ENCODE measurements around the gene DAPP1. TPM values are rescaled to one million over a fixed set of nuclear protein-coding genes. Genes with fewer than 3 reads are reported as not detected.
"Not testable (repeated sequence)": the region's sequence is repeated elsewhere in the genome, so short reads cannot be mapped to it uniquely, and the experiment has no call there.

The DAPP1 gene
- total RNA-seq, 2 donors from 2014 or later, result 2.0 to 3.4 TPM

DNA sequence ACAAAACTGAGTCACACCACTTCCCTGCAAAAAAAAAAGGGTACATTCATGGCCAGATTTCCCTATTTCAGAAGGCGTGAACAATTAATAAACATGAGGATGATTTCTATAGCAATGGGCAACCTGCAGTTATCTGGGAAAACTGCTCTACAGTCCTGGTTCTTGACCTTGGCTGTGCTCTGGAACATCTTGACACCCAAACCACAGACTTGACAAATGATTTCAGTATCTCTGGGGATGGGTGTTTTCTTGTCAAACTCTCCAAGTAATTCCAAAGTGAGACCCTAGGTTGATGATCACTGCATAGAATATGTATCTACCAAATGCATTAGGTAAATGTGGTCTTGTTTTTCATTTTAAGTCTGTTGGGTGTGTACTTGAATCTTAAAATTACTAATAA lies 2.0 kb downstream of the DAPP1 start:
- DNase-seq, result no peak
- intact Hi-C loops (cut with DNase I, micrococcal nuclease), result loop anchor here in 1 of 2 donors (10.0 kb wide), 1 partner anchor 254 kb away; the partner anchor contains the start of gene TRMT10A
- ATAC-seq, result no peak

DNA sequence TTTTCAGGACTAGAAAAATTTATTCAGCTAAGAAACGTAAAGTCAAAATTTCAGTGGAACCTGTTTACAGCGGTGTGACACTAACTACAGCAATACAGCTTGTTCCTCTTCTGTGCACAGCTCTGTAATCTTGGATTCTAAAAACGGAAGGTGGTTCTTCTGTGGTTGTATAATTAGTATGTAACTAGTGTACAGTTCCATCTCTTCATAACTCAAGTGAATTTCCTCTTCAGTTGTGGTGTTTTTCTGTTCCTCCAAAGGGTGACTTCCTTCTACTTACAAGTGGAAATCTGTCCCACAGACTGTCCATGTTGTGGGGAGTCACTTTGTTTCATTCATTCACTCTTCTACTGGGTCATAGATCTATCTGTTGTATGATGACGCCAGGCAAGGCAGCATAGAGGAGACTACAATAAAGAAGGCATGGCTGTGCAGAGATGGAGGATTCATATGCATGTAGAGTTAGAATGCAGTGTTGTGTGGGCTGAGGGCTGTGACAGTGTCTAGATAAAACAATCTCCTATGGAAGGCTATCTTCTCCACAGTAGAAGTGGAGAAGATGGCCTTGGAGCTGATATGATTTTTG lies 5.4 kb downstream of the DAPP1 start:
- DNase-seq (no peak), ATAC-seq (no peak)
- intact Hi-C loops (cut with DNase I, micrococcal nuclease), result no loop called here

DNA sequence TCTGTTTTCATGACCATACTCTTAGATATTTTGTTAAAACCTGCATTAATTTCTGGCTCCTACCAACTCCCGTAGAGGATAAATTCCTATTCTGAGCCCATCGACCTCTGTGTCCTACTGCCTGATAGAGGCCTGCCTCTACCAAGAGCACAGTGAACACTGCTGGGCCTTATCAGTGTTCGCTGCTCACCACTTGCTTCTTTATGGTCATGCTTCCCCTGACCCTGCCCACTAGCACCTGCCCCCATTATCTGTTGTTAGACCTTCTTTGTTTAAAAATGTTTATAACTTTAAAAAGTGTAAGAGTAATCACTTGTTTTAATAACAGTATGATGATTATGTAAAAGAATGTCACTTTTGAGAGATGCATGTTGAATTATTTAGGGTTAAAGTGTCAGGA lies 6.1 kb downstream of the DAPP1 start:
- no peak for ATAC-seq
- no peak for DNase-seq
- intact Hi-C loops (cut with DNase I, micrococcal nuclease), result no loop called here

DNA sequence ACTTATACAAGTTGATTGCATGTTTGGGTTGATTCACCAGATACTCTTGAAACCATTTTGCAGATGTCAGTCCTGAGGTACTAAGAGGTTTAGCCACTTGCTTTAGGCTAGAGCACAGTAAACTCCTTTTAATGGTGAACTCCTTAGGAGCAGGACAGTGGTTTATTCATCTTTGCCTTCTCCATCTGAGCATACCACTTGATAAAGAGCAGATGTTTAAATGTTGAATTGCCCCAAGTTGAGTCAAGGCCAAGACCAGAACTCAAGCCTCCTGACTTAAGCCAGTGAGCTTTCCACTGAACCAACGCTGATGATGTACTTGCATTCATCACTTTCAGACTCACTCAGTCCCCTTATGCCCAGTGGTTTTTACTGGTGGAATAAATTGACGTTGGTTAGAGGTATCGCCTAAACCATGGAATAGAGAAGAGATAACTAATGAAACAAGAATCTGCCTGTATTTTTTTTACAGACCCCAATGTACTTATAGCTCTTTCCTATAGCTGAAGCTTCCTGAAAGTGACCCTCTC lies 7.5 kb downstream of the DAPP1 start:
- no peak for ATAC-seq
- intact Hi-C loops (cut with DNase I, micrococcal nuclease), result no loop called here
- DNase-seq, result no peak

DNA sequence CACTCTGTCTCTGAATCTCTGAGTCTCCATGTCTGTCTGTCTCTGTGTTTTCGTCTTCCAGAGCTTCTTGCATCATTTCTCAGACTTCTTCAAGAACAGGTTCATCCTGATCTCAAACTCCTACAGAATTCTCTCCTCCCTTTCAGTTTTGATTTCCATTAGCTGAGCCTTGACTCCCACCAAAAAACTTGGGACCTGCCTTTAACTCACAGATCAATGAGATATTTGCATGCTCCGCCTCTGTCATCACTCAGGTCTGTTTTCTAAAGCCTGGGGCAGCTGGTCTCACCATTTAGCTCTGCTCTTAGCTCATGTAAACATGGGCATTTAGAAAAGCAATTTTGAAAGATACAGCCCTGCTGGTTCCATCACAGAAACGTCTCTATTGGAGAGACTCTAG lies 8.6 kb downstream of the DAPP1 start:
- intact Hi-C loops (cut with DNase I, micrococcal nuclease), result no loop called here

DNA sequence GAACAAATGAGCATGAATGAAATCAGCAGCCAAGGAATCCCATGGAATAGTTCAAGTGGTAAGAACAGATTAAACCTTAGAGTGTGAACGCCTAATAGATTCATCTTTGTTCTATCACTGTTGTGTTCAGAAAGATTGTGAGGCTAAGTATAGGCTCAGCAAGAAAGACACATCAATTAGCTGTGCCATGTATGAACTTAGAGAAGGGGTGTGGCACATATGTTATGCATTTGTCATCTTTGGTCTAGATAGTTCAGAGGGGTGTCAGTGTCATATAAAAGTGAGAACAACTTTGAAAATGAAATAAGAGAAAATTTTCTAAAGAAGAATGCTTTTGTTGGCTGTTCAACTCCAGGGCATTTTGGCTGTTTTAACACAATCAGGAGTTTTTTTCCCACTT lies 9.4 kb downstream of the DAPP1 start:
- DNase-seq (no peak), ATAC-seq (no peak)
- intact Hi-C loops (cut with DNase I, micrococcal nuclease), result no loop called here

More for the DNA sequence above, 8.6 kb downstream of the DAPP1 start:
- ATAC-seq, result no peak
- DNase-seq, result no peak

DNA sequence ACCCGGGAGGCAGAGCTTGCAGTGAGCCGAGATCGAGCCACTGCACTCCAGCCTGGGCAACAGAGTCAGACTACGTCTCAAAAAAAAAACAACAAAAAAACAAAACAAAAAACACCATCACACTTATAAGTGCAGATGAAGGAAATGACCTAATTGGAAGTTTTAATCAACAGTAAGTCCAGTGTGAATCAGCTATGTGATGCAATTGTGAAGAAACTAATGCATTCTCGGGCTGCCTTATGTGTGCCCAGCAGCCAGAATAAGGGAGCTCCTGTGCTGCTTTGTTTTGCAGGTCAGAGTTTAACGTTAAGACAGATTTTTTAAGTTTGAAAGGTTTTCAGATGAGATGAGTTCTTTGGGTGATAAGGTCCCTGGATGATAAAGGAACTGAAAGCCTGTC lies 10.8 kb downstream of the DAPP1 start:
- DNase-seq (no peak), ATAC-seq (no peak)
- intact Hi-C loops (cut with DNase I, micrococcal nuclease), result no loop called here

DNA sequence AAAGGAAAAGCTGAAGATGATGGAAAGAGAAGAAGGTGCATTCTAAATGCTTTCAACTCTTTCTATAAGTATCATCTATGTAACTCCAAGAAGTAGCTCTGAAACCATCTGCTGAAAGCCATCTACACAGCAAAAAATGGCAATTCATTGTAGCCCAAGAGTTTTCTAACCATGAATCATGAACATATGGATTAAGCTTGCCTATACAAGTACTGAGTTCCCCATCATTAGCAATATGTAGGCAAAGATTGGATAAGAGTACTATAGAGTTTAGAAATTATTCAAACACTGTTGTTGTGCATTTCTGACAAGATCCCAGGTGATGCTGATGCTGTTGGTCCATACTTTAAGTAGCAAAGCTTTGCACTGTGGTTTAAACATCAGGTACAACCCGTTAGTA lies 11.2 kb downstream of the DAPP1 start:
- ATAC-seq (no peak), DNase-seq (no peak)
- intact Hi-C loops (cut with DNase I, micrococcal nuclease), result no loop called here

DNA sequence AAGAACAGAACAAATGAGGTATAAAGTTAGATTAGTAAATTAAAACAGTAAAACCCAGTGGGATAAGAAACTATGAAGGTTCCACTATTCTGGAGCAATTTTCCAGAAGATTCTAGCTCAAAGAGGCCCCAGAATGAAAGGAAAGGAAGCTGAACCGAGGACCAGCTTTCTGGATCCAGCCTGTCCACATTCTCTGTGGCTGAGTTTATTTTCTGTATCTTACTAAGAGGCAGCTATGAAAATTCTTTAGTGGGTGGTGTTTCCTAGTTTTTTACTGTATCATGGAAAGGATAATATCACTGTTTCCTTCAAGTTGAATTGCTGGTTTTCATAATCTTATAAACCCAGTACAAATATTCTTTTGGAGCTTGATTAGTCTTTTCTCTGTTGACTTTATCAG lies 11.8 kb downstream of the DAPP1 start:
- intact Hi-C loops (cut with DNase I, micrococcal nuclease), result no loop called here
- no peak for ATAC-seq

DNA sequence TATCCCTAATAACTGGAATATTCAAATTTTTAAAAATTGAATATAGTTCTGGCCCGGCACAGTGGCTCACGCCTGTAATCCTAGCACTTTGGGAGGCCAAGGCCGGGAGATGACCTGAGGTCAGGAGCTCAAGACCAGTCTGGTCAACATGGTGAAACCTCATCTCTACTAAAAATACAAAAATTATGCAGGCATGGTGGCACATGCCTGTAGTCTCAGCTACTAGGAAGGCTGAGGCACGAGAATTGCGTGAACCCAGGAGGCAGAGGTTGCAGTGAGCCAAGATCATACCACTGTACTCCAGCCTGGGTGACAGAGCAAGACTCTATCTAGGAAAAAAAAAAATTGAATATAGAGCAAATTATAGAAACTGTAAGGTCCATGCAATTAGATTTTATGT lies 13.4 kb downstream of the DAPP1 start:
- DNase-seq; intact Hi-C loops (cut with DNase I, micrococcal nuclease): not testable (repeated sequence)

More for the DNA sequence above, 11.8 kb downstream of the DAPP1 start:
- DNase-seq, result no peak

DNA sequence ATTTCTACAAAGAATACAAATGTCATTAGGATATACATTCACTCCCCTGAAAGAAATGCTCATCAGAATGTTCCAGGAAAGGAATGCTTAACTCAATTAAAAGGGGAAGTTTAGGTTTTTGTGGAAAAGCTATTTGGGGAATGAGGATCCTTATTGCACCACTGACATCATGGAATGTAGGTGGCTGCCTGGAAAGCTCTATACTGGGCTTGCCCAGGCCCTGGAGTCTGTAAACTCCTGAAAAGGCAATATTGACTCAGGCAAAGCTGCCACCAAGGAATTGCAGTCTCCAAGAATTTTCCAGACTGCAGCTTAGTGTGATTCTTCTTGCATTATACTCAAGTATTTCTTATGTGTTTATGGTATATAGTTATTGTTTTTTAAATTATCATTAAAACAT lies 15.7 kb downstream of the DAPP1 start:
- DNase-seq, result no peak
- intact Hi-C loops (cut with DNase I, micrococcal nuclease), result no loop called here
- peak; percentile 85 for ATAC-seq

More for the DNA sequence above, 13.4 kb downstream of the DAPP1 start:
- ATAC-seq, result not testable (repeated sequence)

DNA sequence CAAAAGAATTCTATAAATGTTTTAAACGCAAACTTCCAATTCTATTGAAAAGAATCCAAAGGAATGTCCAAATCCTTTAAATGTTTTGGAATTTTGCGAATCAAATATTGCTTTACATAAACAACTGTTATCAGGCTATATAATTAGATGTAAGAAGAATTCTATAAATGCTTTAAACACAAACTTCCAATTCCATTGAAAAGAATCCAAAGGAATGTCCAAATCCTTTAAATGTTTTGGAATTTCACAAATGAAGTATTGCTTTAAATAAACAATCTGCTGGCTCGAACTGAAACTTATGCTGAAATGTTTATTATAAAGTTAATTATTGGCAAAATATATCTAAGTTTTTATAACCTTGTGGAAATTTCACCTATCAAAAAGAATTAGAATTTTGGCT lies 16.1 kb downstream of the DAPP1 start:
- no peak for ATAC-seq
- DNase-seq, result no peak
- intact Hi-C loops (cut with DNase I, micrococcal nuclease), result no loop called here

DNA sequence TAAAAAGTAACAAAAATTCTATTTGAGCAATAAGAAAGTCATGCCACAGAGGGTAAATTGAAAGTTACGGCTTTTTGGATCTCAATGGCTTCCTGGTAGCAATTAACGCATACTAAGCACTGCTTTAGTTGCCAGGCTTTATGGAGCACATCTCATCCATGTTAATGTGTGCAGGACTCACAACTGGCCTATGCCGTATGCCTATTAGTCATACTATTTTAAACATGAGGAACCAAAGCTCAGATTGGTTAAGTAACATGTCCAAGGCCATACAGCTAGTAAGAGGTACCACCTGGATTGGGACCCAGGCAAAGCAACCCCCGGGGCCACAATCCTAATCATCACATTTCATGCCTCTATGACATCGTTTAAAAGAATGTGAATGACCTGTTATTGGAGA lies 17.1 kb downstream of the DAPP1 start:
- DNase-seq, result no peak
- ATAC-seq, result no peak
- intact Hi-C loops (cut with DNase I, micrococcal nuclease), result no loop called here

DNA sequence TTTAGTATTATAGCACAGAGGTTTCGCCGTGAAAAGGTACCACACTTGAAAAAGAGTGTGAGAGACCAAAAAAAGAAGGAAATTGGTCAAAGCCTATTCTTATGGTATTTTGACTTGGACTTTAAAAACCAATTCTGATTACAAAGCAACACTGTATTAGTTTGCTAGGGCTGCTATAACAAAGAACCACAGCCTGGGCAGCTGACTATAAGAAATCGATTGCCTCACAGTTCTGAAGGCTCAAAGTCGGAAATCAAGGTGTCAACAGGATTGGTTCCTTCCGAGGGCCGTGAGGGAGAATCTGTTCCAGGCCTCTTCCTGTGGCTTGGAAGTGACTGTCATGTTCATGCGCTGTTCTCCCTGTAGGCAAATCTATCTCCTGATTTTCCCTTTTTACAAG lies 17.9 kb downstream of the DAPP1 start:
- ATAC-seq (no peak), DNase-seq (no peak)
- intact Hi-C loops (cut with DNase I, micrococcal nuclease), result no loop called here

DNA sequence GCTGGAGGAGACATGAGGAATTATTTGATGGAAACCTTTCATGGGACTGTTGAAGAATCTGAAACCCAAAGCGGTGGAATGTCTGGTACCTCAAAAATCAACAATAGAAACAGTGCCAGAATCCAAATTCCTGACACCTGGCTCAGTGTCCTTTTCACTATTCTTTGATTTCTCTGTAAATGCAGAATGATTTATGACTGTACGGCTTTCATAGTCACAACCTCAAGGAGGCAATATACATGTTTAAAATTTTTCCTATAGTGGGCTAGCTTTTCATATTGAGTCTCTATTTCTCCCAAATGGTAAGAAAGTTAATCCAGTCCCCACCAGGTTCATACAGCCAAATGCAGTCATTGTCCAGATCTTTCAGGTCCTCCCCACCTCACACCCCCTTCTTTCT lies 19.3 kb downstream of the DAPP1 start:
- intact Hi-C loops (cut with DNase I, micrococcal nuclease), result no loop called here
- DNase-seq (no peak), ATAC-seq (no peak)

DNA sequence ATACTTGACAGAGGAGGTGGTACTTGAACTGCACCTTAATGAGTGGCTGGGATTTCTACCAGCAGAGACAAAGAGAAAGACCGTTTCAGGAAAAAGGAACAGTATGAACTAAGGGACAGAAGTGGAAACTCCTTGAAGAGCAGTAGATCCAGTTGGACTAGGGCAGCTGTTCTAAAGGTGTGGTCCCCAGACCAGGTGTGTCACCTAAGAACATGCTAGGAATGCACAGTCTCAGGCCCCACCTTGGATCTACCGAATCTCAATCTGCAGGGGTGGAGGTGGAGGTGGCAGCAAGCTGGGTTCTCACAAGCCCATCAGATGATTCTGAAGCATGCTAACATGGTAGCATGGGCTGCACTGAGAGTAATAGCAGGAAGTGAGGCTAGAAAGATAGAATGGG lies 22.3 kb downstream of the DAPP1 start:
- ATAC-seq, result no peak
- no peak for DNase-seq
- intact Hi-C loops (cut with DNase I, micrococcal nuclease), result no loop called here

DNA sequence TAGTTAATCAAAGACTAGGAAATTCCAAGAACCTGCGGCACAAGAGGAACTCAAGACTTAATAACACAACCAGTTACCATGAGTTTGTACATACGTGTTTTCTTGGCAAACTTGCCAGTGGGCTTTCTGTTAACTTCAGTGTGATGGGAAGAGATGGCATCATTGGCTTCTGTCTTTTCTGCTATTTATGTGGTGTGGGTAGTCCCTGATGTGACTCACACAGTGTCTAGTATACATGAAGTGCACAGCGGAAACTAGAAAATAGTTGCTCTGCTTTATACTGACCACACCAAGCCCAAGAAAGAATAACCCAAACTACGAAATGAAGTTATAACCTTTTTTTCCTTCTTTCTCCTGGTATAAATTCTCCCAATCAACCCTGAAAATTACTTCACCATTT lies 24.5 kb downstream of the DAPP1 start:
- intact Hi-C loops (cut with DNase I, micrococcal nuclease), result no loop called here
- ATAC-seq, result no peak
- DNase-seq, result no peak

DNA sequence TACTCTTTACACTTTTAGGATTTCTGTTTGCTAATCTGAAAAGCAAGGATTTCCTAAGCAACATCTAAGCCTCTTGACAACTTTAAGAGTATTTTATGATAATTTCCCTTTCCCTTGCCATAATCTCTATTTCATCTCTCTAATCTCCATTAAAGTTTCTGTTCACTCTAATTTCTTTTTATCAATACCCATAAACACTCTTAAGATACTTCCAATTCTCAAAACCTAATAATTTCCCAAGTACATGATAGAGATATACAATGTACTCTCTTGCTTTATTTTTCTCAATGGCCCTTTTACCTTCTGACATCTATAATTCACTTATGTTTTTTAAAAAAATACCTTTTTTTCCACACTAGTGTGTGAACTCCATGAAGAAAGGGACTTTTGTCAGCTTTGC lies 26.8 kb downstream of the DAPP1 start:
- ATAC-seq (no peak), DNase-seq (no peak)
- intact Hi-C loops (cut with DNase I, micrococcal nuclease), result no loop called here

DNA sequence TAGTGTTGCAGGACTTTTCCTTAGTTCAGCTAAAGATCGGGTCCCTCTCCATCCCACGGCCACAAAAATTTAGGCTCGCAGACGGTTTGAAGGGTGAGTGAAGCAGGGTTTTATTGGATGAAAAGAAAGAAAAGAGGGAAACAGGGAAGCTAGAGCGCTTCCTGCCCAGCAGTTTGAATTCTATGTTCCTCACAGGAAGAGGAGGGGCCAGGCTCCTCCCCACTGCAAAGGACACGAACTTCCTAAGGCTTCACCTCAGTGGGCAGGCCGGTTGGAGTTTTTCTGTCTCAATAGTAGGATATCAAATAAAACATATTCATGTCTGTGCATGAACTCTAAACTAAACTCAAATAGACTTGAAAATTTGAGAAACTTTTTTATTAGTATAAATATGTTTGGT lies 27.4 kb downstream of the DAPP1 start:
- intact Hi-C loops (cut with DNase I, micrococcal nuclease), result no loop called here
- ATAC-seq (no peak), DNase-seq (no peak)

DNA sequence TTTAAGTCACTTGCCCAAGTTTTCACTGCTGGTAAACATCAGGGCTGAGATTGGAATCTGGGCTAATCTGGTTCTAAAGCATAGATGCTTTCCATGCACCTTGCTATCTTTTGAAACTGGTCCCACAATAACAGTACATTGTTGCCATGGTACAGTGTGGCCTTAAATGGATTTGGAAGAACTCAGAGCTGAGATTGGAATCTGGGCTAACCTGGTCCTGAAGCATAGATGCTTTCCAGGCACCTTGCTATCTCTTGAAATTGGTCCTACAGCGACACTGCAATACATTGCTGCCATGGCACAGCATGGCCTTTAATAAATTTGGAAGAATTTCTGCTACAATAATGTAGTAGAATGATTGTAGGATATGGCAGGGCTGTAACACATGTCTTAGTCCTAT lies 28.6 kb downstream of the DAPP1 start:
- intact Hi-C loops (cut with DNase I, micrococcal nuclease), result no loop called here
- DNase-seq (no peak), ATAC-seq (no peak)

DNA sequence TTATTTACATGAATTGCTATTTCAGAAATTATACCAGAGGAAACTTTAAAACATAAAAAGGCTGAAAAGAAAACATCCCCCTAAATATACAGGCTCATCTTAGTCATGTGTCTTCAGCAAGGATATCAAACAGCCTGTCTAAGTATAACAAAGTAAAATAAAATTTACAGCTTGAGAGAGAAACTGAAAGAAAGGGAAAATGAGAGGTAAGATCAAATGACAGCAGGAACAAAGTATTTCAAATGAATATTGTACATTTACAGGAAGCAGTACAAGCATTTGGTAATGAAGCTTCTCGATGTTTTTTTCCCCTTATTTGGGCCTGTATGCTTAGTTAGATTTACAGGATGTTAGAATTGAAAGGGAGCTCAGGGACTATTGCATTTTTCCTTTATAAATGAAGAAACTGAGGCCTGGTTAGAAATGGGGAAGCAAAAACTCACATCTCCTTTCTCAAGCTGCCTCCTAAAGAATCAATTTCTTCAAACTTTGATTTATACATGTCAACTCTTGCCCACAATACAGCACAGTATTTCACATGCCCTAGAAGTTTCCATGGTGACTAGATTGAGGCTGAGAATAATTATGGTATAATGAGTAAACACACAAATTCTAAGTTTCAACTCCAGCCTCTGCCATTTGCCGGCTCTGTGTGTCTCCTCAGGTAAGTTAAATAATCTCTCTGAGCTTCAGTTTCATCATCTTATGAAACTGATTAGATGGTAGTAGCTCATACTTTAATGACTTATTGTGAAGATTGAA lies 29.3 kb downstream of the DAPP1 start:
- DNase-seq (no peak), ATAC-seq (no peak)
- intact Hi-C loops (cut with DNase I, micrococcal nuclease), result no loop called here
